ENCODE results near the gene STRA8. TPM values are rescaled to one million over a fixed set of nuclear protein-coding genes. Genes with fewer than 3 reads are reported as not detected.
A peak's percentile ranks its signal among the peaks of the same experiment; 100 is the strongest.

The STRA8 gene
- total RNA-seq, 1 donor from 2014 or later: not detected

DNA sequence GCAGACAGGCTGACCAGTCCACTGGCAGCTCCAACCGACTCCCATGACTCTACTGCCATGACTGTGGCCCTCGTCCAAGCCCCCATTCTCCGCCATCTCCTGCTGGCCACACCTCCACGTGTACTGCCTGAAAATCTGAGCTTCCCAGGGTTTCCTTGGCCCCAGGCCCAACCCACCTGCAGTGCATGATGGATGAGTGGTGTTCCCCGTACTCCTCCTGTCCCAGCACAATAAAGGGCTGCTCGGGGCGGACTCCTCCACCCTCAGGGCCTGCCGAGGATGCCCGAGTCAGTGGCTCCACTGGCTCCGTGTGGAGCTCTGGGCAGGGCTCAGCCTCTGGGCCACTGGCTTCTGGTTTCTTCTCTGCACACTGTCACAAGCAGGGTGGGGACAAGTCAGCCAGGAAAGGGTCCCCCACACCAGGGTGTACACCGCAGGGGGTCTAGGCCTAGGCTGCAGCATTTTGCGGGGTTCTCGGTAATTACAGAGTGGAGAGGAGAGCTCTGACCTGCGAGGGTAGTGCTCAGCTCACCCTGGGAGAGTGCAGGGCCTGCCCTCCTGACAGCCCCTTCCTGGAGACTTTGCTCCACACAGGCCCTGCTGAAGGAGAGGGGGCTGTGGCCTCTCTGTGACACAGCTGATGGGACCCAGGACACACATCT, 37.5 kb upstream of the STRA8 start:
- peaks cover 46% of the 10 kb centered on the region for H3K36me3 Mint-ChIP-seq (ENCODE audit: low read depth)
- H3K4me1 Mint-ChIP-seq: peaks cover 8% of the 10 kb centered on the region
- intact Hi-C loops (cut with micrococcal nuclease): no loop called here
- no peaks in the 10 kb centered on the region for H3K27me3 Mint-ChIP-seq
- no peaks in the 10 kb centered on the region for H3K9me3 Mint-ChIP-seq
- H3K4me3 Mint-ChIP-seq: no peak overlapping the region
- no peak for DNase-seq
- no peak overlapping the region for H3K27ac Mint-ChIP-seq

DNA sequence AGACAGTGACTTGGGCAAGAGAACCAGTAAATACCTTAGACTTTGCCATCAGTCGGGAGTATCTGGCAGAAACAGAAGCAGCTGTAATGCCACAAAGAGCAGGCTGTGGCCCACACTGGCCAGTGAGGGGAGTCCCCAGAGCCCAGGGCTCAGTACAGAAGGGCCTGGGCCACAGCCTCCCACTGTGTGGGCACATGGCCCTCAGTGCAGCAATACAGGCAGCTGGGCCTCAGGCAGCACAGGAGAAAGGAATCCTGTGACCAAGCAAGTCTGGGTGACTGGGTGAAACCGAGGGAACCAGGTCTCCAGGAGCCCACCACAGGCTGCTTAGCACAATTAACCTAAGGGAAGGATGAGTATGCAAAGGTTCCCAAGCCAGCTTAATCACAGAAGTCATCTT, 36.3 kb upstream of the STRA8 start:
- H3K27ac Mint-ChIP-seq: no peak overlapping the region
- peaks cover 48% of the 10 kb centered on the region for H3K36me3 Mint-ChIP-seq (ENCODE audit: low read depth)
- H3K4me1 Mint-ChIP-seq: peaks cover 11% of the 10 kb centered on the region
- intact Hi-C loops (cut with micrococcal nuclease): no loop called here
- no peaks in the 10 kb centered on the region for H3K27me3 Mint-ChIP-seq
- H3K4me3 Mint-ChIP-seq: no peak overlapping the region
- H3K9me3 Mint-ChIP-seq: no peaks in the 10 kb centered on the region
- DNase-seq: no peak

DNA sequence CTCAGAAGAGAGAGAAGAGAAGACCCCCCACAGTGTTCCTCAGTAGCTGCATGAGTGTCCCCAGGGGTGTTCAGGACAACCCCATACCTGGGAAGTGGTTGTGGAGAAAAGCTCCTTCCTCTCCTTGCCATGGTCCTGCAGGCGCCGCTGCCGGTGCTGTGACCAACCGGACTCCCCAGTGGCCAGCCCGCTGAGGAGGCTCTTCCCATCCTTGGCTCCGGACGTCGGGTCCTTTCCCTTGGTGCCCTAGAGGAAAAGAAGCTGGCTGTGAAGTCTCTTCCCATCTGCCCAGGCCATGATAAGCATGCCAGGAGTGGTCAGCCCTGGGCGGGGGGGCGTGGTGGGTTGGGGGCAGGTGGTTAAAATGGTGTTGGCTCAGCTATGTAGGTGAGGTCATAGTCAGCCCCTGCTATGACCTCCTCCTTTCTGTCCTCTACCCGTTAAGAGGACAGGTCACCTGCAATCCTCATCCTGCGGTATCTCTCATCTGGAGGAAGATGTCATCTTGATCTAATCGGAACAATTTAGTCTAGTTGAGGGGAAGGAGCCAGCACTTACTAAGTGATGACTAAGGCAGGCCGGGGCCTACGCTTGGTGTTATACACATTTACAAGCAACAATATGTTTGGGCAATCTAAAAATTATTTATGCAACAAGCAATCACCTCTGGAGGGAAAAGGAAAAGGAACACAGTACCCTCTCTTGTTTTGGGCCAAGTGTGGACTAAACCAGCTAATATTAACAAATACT, 35.6 kb upstream of the STRA8 start:
- no peak for DNase-seq
- H3K4me3 Mint-ChIP-seq: no peak overlapping the region
- H3K9me3 Mint-ChIP-seq: no peaks in the 10 kb centered on the region
- H3K27me3 Mint-ChIP-seq: no peaks in the 10 kb centered on the region
- H3K27ac Mint-ChIP-seq: peak overlapping the region; percentile 25
- H3K36me3 Mint-ChIP-seq (ENCODE audit: low read depth): peaks cover 47% of the 10 kb centered on the region
- H3K4me1 Mint-ChIP-seq: peaks cover 15% of the 10 kb centered on the region
- intact Hi-C loops (cut with micrococcal nuclease): no loop called here

DNA sequence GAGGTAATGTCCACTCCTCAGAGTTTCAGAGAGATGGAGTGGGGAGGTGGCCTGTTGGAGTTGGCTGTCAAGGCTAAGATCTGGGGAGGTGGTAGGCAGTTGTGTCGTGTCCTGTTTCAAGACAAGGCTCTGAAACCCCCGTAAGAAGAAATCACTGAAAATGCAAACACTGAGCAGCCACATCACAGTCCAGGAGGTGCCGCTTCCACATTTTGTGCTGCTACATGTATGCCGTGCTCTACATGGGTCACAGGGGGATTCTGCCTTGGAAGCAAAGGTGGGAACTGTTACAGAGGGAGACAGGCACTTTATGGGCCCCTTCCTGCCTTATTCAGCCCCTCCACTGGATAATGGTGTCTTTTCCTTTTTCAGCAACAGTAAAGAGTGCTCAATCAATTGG, 34.2 kb upstream of the STRA8 start:
- Mint-ChIP-seq H3K27me3 (no peaks in the 10 kb centered on the region), H3K4me1 (peaks cover 20% of the 10 kb centered on the region), H3K9me3 (no peaks in the 10 kb centered on the region), H3K27ac (no peak overlapping the region), H3K36me3 (ENCODE audit: low read depth) (peaks cover 51% of the 10 kb centered on the region), H3K4me3 (no peak overlapping the region)
- DNase-seq: no peak
- intact Hi-C loops (cut with micrococcal nuclease): no loop called here

DNA sequence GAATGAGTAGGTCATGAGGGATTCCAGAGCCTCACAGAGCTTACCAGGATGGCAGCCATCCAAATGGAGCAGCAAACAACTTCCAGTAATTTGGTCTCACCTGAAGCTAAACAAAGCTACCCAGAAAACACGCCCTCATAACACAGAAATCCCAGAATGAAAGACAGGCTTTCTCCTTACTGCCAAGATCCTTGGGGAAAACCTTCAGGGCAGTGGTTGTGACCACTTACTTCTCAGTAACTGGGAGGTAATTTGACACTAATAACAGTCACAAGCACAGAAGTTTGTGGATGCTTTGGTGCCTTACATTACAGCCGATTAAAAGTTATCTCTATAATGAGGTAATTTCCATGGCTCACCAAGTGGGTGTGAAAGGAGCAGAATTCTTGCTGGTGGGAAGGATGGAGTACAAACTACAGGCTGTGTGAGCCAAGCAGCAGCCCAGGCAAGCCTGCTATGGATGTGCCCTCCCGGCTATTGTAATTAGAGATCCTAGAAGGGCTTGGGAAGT, 32.8 kb upstream of the STRA8 start:
- DNase-seq: no peak
- no peak overlapping the region for H3K27ac Mint-ChIP-seq
- peaks cover 51% of the 10 kb centered on the region for H3K36me3 Mint-ChIP-seq (ENCODE audit: low read depth)
- H3K9me3 Mint-ChIP-seq: no peaks in the 10 kb centered on the region
- H3K4me3 Mint-ChIP-seq: no peak overlapping the region
- intact Hi-C loops (cut with micrococcal nuclease): no loop called here
- H3K4me1 Mint-ChIP-seq: peaks cover 24% of the 10 kb centered on the region
- H3K27me3 Mint-ChIP-seq: no peaks in the 10 kb centered on the region

DNA sequence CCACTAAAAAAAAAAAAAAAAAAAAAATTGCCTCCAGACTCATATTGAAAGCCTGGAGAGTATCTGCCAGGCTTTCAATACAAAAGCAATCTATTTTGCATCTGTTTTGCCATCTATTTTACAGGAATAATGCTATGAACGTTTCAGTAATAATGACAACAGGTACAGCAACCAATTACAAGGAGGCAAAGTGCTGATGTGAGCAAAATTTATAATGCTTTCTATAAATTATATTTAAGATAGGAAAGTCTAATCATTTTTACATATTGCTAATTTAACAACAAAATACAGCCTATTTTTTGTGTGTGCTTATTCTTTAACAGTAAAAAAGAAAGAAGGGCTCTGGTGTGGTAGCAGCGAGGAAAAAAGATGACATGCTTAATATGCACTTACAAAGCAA, 32.3 kb upstream of the STRA8 start:
- Mint-ChIP-seq H3K9me3 (no peaks in the 10 kb centered on the region), H3K27me3 (no peaks in the 10 kb centered on the region)
- intact Hi-C loops (cut with micrococcal nuclease): no loop called here

DNA sequence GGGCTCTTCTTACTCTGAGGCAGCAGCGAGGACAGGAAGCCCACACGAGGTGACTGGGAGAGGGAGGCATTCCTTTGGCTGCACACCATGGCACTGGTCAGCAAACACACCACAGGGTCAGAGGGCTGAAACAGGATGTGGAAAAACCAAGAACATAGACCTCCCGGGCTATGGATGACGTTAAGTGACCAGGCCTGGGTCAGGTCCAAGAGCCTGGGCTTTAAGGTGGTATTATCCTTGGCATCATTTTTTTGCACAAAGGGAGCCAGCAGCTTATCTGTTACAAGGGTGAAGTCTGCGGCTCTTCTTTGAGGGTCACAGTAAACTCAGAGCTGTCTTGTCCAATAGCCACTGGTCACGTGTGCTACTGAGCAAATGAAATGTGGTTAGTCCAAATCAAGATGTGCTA, 29.3 kb upstream of the STRA8 start:
- no peaks in the 10 kb centered on the region for H3K27me3 Mint-ChIP-seq
- peaks cover 49% of the 10 kb centered on the region for H3K36me3 Mint-ChIP-seq (ENCODE audit: low read depth)
- no peak overlapping the region for H3K27ac Mint-ChIP-seq
- no peaks in the 10 kb centered on the region for H3K9me3 Mint-ChIP-seq
- intact Hi-C loops (cut with micrococcal nuclease): no loop called here
- no peak overlapping the region for H3K4me3 Mint-ChIP-seq
- peaks cover 34% of the 10 kb centered on the region for H3K4me1 Mint-ChIP-seq
- no peak for DNase-seq

More for the DNA sequence above, 32.3 kb upstream of the STRA8 start:
- Mint-ChIP-seq H3K4me1 (peaks cover 26% of the 10 kb centered on the region), H3K36me3 (ENCODE audit: low read depth) (peaks cover 55% of the 10 kb centered on the region), H3K4me3 (no peak overlapping the region), H3K27ac (no peak overlapping the region)
- DNase-seq: no peak

DNA sequence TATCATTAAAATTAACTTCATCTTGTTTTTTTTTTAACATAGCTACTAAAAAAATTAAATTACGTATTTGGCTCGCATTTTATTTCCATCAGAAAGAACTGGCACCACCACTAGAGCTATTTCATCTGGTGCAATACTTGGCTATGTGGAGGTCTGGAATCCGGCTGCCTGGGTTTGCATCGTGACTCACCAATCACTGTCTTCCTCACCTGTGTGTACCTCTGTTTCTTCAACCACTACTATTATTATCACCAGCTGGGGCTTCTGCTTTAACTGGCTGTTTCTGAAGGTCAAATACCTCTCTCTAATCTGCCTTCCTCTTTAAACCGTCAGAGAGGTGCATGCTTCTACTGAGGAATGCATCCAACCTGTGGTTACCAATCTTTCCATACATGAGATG, 28.8 kb upstream of the STRA8 start:
- no peak overlapping the region for H3K27ac Mint-ChIP-seq
- H3K9me3 Mint-ChIP-seq: no peaks in the 10 kb centered on the region
- peaks cover 35% of the 10 kb centered on the region for H3K4me1 Mint-ChIP-seq
- intact Hi-C loops (cut with micrococcal nuclease): no loop called here
- DNase-seq: no peak
- H3K36me3 Mint-ChIP-seq (ENCODE audit: low read depth): peaks cover 44% of the 10 kb centered on the region
- no peak overlapping the region for H3K4me3 Mint-ChIP-seq
- H3K27me3 Mint-ChIP-seq: no peaks in the 10 kb centered on the region

DNA sequence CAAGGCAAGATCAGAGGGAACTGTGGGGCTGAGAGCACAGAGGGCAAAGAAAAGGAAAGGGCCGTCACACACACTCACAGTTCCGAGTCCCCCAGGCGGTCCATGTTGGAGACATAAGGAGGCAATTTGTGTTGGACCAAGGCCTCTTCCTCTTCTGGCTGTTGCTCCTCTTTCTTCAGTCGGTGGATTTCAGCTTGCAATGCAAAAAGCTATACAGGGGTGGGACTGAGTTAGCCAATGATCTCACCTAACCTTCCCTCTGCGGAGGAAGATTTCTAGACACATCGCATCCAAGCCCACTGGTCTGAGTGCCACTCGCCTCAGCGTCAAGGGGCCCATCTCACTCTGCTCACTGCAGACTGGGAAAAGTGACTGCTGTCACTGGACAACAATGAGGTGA, 27.8 kb upstream of the STRA8 start:
- Mint-ChIP-seq H3K27ac (no peak overlapping the region), H3K4me3 (no peak overlapping the region), H3K27me3 (no peaks in the 10 kb centered on the region), H3K9me3 (no peaks in the 10 kb centered on the region), H3K36me3 (ENCODE audit: low read depth) (peaks cover 44% of the 10 kb centered on the region), H3K4me1 (peaks cover 43% of the 10 kb centered on the region)
- no peak for DNase-seq
- intact Hi-C loops (cut with micrococcal nuclease): no loop called here

DNA sequence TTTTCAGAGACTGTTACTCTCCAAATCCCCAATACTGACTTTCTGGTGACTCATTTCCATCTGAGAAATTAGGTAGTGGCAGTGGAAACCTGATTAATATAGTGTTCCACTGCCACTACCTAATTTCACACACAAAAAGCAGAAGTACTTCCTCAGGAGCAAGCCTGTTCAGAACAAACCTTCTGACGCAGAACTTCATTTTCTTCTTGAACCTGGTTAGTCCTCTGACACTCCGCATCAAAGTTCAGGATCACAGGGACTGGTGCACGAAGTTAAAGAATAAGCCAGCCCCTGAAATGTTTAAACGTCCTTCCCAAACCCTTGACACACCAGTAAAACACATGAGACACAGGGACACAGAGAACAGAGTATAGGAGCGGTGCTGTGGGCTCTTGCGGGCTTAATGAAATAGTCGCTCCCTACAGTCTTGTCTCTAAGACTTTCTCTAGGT, 26.7 kb upstream of the STRA8 start:
- Mint-ChIP-seq H3K4me3 (no peak overlapping the region), H3K9me3 (no peaks in the 10 kb centered on the region), H3K27me3 (no peaks in the 10 kb centered on the region), H3K27ac (peak overlapping the region; percentile 48), H3K36me3 (ENCODE audit: low read depth) (peaks cover 37% of the 10 kb centered on the region), H3K4me1 (peaks cover 45% of the 10 kb centered on the region)
- intact Hi-C loops (cut with micrococcal nuclease): no loop called here
- DNase-seq: no peak

DNA sequence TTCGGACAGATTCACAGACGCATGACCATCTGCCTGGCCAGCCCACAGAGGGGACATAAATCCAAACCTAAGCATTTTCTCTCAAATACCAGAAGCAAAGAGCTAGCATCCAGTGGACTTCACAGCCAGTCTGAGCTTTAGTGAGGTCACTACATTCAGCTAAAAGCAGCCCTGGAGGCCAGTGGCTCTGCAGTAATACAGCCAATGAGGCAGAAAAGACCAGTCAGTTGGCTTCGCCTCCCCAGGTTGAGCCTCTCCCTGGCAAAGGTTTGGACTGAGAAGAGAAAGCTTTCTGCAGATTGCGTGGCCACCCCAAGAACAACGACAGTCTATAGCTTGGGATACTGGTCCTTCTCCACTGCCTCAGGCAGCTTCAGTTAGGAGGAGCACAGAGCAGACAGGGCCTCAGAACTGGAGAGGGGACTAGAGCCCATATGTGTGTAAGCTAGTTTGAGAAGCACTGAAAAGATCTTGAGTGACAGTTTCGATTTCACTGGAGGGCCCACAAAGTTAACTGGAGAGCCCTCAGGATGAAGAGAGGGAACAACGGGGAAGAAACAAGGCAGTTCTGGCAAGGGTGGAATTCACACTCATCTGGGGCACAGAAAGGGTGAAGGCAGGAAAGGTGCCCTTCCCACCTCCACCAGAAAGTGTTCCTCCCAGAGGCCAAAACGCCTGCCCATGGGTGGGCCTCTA, 26.1 kb upstream of the STRA8 start:
- H3K27ac Mint-ChIP-seq: peak overlapping the region; percentile 48
- H3K9me3 Mint-ChIP-seq: no peaks in the 10 kb centered on the region
- DNase-seq: no peak
- H3K4me3 Mint-ChIP-seq: no peak overlapping the region
- H3K36me3 Mint-ChIP-seq (ENCODE audit: low read depth): peaks cover 32% of the 10 kb centered on the region
- intact Hi-C loops (cut with micrococcal nuclease): no loop called here
- no peaks in the 10 kb centered on the region for H3K27me3 Mint-ChIP-seq
- H3K4me1 Mint-ChIP-seq: peaks cover 42% of the 10 kb centered on the region

DNA sequence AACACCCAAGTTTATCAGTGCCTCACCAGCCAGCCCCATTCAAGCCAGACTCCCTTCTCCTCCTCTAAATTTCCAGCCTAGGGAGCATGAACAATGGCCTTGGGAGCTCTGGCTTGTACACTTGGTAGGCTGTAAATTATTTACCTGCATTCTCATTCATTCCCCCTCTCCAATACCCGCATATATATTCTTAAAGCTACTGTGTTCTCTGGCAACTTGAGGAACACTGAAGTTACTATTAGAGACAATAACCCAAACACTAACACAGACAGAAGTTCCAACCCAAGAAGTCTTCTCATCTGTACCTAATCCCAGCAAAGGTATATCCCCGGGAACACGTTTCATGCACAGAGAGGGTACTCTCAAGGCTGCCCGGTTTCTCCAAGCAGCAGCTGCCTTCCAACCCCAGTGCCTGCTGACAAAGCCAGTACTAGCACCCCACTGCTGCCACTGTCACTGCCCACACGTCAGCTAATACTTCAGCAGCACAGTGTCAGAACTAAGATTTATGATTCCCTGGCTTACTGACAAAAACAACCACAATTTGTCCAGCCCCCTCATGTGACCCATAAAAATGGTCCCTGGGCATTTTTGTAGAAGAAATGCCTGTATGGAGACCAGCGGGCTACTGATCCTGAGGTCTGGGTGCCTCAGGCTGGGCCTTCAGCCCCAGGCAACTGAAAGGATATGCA, 25.4 kb upstream of the STRA8 start:
- H3K9me3 Mint-ChIP-seq: no peaks in the 10 kb centered on the region
- H3K27ac Mint-ChIP-seq: no peak overlapping the region
- H3K27me3 Mint-ChIP-seq: no peaks in the 10 kb centered on the region
- peaks cover 40% of the 10 kb centered on the region for H3K4me1 Mint-ChIP-seq
- peak overlapping the region; percentile 4 for H3K4me3 Mint-ChIP-seq
- intact Hi-C loops (cut with micrococcal nuclease): no loop called here
- DNase-seq: no peak
- peaks cover 30% of the 10 kb centered on the region for H3K36me3 Mint-ChIP-seq (ENCODE audit: low read depth)

DNA sequence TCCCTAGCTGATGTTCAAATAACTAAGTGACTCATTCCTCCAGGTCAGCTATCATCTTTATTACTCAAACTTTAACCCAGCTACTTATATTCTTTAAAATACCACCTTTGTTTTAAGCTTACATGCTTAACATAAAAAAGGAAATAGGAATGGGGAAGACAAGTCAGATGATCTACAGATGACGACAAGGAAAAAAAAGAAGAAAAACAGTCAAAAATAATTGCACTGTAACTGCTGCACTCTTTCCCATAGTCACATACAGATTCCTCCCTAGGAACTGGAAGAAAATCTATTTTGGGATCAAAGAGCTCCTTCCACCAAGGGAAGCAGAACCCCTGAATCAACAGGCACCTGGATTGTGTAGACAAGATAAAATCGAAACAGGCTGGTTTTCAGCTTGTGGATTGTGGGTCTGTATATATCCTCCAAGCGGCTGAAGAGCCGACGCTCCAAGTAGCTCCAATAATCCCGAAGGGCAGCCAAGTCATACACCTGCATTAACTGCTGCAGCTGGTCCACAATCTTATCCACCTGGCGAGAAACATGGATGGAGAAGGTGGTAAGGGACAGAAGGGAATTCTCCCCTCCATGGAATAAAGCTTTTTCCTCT, 24.3 kb upstream of the STRA8 start:
- intact Hi-C loops (cut with micrococcal nuclease): no loop called here
- DNase-seq: no peak
- no peaks in the 10 kb centered on the region for H3K27me3 Mint-ChIP-seq
- H3K9me3 Mint-ChIP-seq: no peaks in the 10 kb centered on the region
- H3K4me1 Mint-ChIP-seq: peaks cover 35% of the 10 kb centered on the region
- H3K27ac Mint-ChIP-seq: no peak overlapping the region
- H3K4me3 Mint-ChIP-seq: no peak overlapping the region
- peaks cover 21% of the 10 kb centered on the region for H3K36me3 Mint-ChIP-seq (ENCODE audit: low read depth)

All from activated CD4-positive, alpha-beta T cell treated with anti-CD3 and anti-CD28 coated beads, Interleukin-2, amount 10 ng/mL, durations not matched to agents 24 days and 14 days (primary cell).